Activated CD8-positive, alpha-beta memory T cell treated with anti-CD3 and anti-CD28 coated beads for 36 hours (primary cell): Measurements from ENCODE around the gene CALHM3. TPM values are rescaled to one million over a fixed set of nuclear protein-coding genes. Genes with fewer than 3 reads are reported as not detected.
"Not testable (repeated sequence)": the region's sequence is repeated elsewhere in the genome, so short reads cannot be mapped to it uniquely, and the experiment has no call there.

Experiments used
- CTCF ChIA-PET: fragments of 350-600 bp; sonication (Branson Sonifier 250); formaldehyde crosslinking; loops from one replicate; lab custom pipeline; 2021; ENCODE audit warnings: antibody characterized with exemption; lab: Charles Lee
- POLR2A ChIA-PET: fragments of 350-600 bp; sonication (Branson Sonifier 250); formaldehyde crosslinking; loops from one replicate; lab custom pipeline; 2021; ENCODE audit warnings: antibody characterized with exemption; lab: Charles Lee
- total RNA-seq, 2 experiments: library from RNA; stranded (reverse); gene quantifications; one replicate each; pipeline ENCODE4 v1.2.3, GENCODE V29; 2021

CALHM3 gene
- total RNA-seq, 2 experiments from 2014 or later = 0.10 TPM; not detected in 1

DNA sequence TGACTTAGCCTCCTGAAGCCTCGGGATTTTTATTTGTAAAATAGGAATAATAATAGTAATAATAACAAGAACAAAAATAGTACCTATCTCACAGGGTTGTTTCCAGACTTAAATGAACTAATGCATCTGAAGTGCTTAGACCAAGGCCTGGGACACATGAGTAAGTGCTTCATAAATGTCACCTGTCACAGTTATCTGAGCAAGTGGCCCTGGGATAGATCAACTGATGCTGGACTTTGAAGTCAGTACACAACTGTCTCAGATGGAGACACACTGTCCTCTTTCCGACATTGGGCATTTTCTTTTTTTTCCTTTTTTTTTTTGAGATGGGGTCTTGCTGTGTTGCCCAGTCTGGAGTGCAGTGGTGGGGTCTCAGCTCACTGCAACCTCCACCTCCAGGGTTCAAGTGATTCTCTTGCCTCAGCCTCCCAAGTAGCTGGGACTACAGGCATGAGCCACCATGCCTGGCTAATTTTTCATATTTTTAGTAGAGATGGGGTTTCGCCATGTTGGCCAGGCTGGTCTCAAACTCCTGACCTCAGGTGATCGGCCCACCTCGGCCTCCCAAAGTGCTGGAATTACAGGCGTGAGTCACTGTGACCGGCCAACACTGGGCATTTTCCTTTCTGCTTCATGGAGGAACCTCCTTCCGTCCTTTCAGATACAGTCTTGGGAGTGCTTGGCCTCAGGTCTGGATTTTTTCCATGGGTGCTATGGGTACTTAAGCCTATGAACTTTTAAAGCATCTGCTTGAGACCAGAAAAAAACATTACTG is 7.8 kb upstream of the CALHM3 start:
- POLR2A ChIA-PET = not testable (repeated sequence)
- CTCF ChIA-PET = interaction anchor here (1.2 to 2.7 kb wide), 6 partner anchors 11 to 71 kb away, joined by 3 to 15 read pairs (median 8); no protein-coding TSS in a partner anchor

DNA sequence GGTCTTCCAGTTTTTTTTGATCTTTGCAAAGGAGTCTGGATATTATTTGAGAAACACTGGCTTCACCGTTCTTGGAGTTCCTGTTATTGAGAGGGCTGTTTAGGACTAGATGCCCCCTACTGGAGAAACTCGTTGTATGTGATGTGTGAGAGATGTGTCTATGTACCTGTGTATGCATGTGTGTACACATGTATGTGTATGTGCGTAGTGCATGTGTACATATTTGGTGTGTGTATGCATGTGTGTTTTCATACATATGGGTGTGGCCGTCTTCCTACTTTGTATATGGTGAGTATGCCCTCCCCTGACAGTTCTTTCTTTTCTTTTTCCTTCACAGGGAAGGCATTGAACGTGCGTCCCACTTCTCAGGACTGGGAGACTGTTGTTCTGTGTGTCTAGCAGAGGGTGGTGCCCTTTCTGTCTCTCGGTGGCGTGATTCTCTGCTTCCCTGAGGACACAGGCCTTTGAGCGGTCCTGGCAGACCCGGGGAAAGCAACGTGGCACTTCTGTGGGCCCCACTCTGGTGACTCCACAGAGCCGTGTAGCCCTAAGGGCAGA is 3.0 kb upstream of the CALHM3 start:
- ChIA-PET POLR2A (no interaction called here), CTCF (interaction anchor here (1.6 kb wide), 1 partner anchor 32 kb away, joined by 3 read pairs; no protein-coding TSS in a partner anchor)

DNA sequence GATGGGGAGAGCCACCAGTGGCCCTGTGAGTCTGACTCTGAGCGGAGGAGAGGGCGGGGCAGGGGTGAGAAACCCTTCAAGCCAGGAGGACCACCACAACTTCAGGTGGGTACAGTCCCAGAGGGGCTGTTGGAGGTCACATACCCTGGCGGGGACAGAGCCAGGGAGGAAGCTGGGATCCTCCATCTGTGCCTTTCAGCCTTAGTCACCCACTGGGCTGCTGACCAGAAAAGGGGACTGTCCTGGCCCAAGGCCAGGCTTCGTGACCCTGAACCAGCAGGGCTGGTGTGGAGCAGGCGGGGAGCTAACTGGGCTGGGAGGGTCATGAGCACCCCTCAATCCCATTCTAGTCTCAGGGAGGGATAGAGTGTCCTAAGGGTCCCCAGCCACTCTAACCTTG is 1.5 kb upstream of the CALHM3 start:
- POLR2A ChIA-PET = no interaction called here
- CTCF ChIA-PET = interaction anchor here (0.5 to 1.6 kb wide), 3 partner anchors 31 to 114 kb away, joined by 3 to 4 read pairs (median 3); no protein-coding TSS in a partner anchor

DNA sequence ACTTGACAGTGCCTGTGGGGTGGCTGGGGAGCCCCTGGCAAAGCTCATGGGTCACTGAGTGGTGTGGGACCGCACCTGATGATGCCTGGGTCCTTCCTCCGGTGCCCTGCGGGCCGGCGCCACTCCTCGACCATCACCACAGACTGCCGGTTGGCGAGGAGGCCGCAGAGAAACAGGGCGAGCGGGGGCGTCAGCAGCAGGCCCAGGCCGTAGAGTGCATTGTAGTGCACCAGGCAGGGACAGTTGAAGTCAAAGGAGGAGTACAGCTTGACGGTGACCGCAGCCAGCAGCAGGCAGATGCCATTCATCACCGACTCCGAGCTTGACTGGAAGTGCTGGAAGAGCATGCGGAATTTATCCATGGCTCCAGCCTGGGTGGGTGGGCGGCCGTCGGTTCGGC is 369 bp downstream of the CALHM3 start:
- ChIA-PET POLR2A (no interaction called here), CTCF (interaction anchor here (1.4 kb wide), 1 partner anchor 10 kb away, joined by 3 read pairs; no protein-coding TSS in a partner anchor)

DNA sequence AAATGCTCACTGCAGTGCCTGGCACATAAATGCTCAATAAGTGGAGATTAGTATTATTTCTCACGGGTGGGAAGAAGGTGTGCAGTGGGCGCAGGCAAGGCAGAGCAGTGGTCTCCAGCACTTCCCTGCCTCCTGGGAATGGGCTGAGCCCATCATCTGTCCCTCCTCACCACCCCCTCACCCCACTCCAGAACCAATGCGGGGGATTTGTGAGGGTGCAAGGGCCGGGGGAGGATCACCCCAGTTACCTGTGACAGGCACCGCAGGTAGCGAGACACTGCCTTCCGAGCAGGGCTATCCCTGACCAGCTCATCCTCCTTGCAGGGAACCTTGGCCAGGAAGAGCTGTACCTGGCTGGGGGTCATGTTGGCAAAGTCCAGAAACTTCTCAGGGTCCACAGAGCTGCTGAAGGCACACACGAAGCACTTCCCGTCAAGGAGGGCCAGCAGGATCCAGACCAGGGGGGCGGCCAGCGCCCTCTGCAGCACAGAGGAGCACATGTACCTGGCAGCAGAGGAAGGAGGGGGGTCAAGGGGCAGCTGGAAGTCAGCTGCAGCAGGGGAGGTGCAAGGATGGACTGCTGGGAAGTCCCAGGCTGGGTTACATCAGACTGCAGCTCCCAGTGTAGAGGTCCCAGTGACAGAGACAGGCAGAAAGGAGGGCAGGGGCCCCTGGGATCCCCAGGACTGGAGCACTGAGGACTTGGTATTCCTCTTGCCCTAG is 2.8 kb downstream of the CALHM3 start:
- ChIA-PET CTCF (interaction anchor here (0.9 to 3.2 kb wide), 7 partner anchors 9 to 80 kb away, joined by 3 to 15 read pairs (median 3); partner anchors contain the start of genes ATP5MK and PDCD11), POLR2A (no interaction called here)

DNA sequence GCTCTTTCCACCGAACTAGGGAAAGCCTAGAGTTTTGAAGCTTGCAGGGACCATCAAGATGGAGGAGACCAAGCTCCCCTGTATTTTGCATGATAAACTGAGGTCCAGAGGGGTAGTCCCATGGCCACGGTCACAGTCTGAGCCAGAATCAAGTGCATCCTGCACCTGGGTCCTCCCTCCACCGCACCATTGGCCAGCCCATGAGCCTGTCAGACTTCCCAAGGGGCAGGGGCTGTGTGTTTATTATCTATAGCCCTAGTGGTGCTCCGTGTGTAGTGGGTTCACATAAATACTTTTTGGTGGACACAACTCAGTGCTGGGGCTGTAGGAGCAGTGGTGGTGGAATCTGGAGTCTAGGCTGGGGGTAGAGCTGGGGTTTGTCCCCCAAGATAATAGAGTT is 3.6 kb downstream of the CALHM3 start:
- ChIA-PET CTCF (interaction anchor here (1.1 to 3.2 kb wide), 3 partner anchors 10 to 26 kb away, joined by 3 to 15 read pairs (median 13); no protein-coding TSS in a partner anchor), POLR2A (no interaction called here)

DNA sequence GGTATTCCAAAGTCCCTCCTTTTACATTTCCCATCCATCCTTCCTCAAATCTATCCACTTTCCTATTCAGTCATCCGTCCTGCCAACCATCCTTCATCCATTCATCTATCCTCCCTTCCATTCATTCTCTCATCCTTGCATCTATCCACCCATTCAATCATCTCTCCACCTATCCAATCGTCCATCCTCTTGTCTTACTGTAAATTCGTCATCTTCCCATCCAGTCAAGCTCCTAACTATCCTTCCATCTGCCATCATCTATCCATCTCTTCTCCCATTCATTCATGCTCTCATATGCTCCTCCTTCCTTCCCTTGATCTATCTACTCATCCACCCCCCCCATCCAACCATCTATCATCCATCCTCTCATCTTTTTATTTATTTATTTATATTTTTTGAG is 5.0 kb downstream of the CALHM3 start:
- ChIA-PET POLR2A (no interaction called here), CTCF (no interaction called here)

DNA sequence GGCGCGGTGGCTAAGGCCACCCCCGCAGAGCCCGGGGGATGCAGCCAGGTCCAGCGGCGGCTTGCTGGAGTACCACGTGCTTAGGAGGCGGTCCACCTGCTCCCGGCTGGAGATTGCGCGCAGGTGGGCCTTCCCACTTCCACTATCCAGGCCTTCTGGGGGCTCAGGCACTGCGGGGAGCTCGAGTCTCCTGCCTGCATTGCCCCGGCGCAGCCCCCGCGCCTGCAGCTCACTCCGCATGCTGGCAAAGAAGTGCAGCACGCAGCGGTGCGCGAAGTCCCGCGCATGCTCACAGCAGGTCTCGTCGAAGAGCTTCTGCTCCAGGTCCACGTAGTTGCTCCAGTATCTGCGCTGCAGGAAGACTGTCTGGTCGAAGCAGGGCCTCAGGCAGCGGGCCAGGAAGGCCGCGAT is 5.8 kb downstream of the CALHM3 start:
- ChIA-PET CTCF (no interaction called here), POLR2A (interaction anchor here (0.6 kb wide), 1 partner anchor 105 kb away, joined by 3 read pairs; no protein-coding TSS in a partner anchor)

DNA sequence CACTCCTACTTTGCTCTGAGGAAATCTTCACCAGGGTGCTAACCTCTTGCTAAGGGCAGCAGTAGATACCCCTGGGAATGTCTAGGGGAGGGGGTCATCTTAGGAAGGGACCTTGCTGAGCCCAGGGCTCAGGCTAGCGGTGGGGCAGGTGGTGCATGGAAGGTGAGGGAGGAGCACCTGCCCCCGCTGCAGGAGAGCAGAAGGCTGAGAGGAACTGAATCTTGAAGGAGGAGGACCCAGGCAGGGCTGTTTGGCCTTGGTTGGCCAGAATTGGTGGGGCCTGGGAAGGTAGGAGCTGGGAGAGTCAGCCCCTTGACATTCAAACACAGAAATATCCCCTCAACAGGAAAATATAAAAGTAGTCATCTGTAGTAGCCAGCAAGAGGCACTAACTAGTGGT is 7.0 kb downstream of the CALHM3 start:
- CTCF ChIA-PET = interaction anchor here (0.7 to 1.4 kb wide), 4 partner anchors 9 to 138 kb away, joined by 3 read pairs; no protein-coding TSS in a partner anchor
- POLR2A ChIA-PET = no interaction called here

DNA sequence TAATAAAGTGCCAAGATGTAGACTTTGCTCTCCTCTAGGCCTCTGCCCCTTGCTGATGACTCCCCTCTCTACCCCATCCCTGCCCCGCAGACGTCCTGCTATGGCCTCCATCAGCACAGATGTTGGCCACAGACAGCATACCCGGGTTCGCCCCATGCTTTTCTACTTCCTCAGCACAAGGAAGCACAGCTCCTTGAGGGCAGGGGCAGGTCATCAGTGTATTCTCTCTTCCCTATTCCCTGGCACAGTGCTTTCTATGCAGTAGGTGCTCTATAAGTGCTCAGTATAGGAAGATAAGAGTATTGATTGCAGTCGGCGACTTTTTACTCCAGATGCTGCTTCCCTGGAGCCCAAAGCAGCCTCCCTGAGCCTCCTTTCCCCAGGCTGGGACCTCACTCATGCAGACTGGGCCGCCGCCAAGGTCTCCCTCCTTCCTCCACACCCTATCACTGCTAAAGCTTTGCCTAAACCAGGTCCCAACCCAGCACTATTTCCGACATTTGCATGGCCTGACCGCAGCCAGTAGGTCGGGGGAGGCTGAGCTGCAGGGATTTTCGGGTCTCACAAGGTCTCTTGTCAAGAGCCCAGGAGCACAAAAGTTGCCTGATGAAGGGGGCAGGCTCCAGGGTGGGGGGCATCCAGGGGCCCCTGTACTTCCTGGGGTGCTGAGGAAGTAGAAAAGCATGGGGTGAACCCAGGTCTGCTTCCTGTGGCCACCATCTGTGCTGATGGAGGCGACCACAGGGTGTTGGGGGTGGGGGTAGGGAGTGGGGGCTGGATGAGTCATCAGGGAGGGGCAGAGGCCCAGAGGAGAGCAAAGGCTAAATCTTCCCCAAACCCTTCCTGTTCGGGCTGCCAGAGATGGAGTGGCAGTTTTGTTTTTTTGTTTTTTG is 8.0 kb downstream of the CALHM3 start:
- CTCF ChIA-PET = interaction anchor here (1.4 kb wide), 1 partner anchor 53 kb away, joined by 3 read pairs; no protein-coding TSS in a partner anchor
- POLR2A ChIA-PET = no interaction called here

DNA sequence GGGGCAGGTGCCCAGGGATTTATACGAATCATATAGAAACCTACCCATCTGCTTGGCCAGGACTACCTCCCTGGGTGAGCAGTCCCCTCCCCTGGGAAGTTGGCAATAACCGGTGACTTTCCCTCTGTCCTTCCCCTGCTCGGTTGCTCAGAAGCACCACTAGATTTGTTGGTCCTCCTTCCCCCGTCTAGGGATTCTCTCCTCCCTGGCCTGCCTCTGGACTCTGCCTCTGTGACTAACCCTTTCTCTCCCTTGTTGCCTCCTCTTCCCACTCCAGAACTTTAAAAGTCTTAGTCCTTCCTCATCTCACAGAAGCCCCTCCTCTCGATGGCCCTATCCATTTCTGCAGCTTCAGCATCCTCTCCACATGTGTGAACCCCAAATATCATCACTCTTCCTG is 9.8 kb downstream of the CALHM3 start:
- ChIA-PET CTCF (no interaction called here), POLR2A (interaction anchor here (0.6 kb wide), 2 partner anchors 440 to 582 kb away, joined by 3 to 7 read pairs; no protein-coding TSS in a partner anchor)

DNA sequence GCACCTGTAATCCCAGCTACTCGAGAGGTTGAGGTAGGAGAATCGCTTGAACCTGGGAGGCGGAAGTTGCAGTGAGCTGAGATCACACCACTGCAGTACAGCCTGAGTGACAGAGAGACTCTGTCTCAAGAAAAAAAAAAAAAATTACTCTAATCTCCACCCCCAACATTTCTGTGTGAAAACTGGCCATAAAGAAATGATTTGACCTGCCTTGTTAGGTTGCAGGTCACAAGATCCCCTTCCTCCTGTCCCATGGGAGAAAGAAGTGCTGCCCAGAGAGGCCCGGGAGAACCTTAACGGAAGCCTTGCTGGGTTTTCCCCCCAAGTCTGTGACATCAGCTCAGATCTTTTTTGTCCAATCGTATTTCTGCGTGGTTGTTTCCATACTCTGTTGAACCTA is 11.6 kb downstream of the CALHM3 start:
- ChIA-PET POLR2A (no interaction called here), CTCF (no interaction called here)

DNA sequence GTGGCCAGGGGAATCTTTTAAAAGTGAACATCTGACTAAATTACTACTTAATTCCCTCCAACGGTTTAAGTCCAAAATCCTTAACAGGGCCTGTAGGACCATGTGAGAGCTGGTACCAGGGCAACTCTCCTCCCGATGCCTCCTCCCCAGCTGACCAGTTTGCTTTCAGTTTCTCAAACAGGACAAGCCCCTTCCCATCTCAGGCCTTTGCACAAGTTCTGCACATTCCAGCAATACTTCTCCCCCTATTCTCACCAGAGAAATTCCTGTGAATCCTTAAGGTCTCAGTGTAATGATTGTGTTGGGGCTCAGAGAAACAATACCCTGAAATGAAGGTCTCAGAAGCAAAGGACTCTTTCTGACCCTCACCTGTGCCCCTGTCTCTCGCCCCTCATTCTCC is 12.3 kb downstream of the CALHM3 start:
- POLR2A ChIA-PET = no interaction called here
- CTCF ChIA-PET = no interaction called here

DNA sequence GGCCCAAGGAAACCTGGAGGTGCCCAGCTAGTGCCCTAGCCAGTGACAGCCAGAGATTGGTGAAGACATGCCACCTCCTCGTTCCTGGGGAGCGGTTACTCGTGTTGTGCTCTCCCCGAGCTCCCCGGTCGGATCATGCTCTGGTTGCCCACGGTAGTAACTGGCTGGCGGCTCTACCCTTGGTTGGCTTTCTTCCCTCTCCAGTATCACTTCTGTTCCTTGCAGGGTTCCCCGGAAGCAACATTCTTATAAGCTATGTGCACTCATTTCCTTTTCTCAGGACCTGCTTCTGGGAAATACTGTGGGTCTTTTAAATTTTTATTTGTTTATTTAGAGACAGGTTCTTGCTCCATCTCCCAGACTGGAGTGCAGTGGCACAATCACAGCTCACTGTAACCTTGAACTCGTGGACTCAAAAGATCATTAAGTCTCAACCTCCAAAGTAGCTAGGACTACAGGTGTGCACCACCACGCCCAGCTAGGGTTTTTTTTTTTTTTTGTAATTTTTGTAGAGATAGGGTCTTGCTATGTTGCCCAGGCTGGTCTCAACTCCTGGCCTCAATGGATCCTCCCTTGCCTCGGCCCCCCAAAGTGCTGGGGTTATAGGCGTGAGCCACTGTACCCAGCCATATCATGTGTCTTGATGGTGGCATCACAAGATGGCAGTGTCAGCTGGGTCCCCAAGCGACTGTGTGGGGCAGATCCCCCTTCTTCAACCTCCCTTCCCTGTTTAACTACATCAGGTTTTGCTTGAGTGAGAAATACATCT is 13.4 kb downstream of the CALHM3 start:
- CTCF ChIA-PET = interaction anchor here (0.6 to 1.7 kb wide), 3 partner anchors 12 to 27 kb away, joined by 3 to 5 read pairs (median 3); no protein-coding TSS in a partner anchor

DNA sequence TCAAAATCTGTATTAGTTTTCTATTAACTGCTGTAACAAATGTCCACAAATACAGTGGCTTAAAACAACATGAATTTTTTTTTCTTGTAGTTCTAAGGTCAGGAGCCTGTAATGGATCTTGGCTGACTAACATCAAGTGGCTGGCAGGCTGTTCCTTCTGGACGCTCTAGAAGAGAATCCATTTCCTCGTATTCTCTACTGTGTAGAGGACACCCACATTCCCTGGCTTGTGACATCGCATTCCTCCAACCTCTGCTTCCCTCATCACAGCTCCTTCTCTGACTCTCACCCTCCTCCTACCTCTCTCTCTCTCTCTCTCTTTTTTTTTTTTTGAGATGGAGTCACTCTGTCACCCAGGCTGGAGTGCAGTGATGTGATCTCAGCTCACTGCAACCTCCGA is 15.5 kb downstream of the CALHM3 start:
- ChIA-PET CTCF (interaction anchor here (0.8 to 1.2 kb wide), 4 partner anchors 9 to 37 kb away, joined by 3 to 8 read pairs (median 3); partner anchors contain the start of gene CALHM2), POLR2A (no interaction called here)

More for the DNA sequence above, 13.4 kb downstream of the CALHM3 start:
- POLR2A ChIA-PET = no interaction called here

DNA sequence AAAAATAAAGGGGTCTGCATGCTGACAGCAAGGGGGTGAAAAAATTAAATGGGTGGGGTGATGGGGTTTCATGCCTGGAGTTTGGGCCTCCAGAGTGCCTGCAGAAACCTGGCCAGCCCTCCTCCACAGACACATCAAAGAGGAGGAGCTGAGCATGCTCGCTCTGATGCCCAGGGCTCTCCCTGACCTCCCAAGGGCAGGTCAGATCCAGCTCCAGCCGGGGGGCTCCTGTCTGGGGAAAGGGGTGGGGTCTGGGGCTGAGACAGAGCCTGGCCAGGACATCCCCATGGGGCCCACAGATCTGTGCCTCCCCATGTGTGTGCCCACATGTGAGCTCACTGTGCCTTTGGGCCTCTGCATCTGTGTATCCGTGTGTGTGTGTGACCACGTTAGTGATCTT is 19.4 kb downstream of the CALHM3 start:
- CTCF ChIA-PET = no interaction called here
- POLR2A ChIA-PET = no interaction called here

DNA sequence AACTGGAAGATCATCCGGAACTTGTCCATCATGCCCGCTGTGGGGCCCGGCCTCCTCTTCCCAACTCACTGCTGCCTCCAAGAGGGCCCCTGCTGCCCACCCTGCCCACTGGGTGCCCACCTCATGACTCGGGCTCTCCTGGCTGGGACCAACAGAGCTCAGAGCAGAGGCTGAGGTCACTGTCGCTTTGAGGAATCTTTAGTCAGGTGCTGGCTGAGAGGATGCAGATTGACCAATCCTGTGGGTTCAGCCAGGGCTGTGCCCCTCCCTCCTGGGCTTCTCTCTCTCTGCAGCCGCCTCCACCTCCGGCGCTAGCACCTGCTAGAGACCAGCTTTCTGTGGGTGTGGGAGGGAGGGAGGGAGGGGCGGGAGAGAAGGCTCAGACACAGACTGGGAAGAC is 20.3 kb downstream of the CALHM3 start, which contains the start of gene CALHM1:
Gene CALHM1, minus strand, starts transcription at position 181 of the 400 bp plus-strand sequence. Its CDS starts 149 bp downstream, at position 32.
- ChIA-PET POLR2A (no interaction called here), CTCF (interaction anchor here (0.5 kb wide), 1 partner anchor 24 kb away, joined by 4 read pairs; no protein-coding TSS in a partner anchor)
